Stimulated activated memory B cell treated with anti-CD40 and anti-IgM and Interleukin-4, amounts not matched to agents 10 μg/mL and 1 μg/mL and 100 μg/mL, for 72 hours (primary cell): ENCODE measurements around the gene RNF220.

Source experiments
- ATAC-seq: fragments of 150-1000 bp; cut with Tn5 transposase; 2 replicates; pipeline ENCODE4 v1.10.0; 2021
- H3K27ac Mint-ChIP-seq: one replicate; pipeline ENCODE4 v1.8.0; 2022; ENCODE audit warnings: mild to moderate bottlenecking, mixed read lengths
- H3K27me3 Mint-ChIP-seq: one replicate; pipeline ENCODE4 v1.8.0; 2022; ENCODE audit warnings: mixed read lengths
- H3K36me3 Mint-ChIP-seq: one replicate; pipeline ENCODE4 v1.8.0; 2022; ENCODE audit warnings: mixed read lengths
- H3K4me1 Mint-ChIP-seq: one replicate; pipeline ENCODE4 v1.8.0; 2022; ENCODE audit warnings: mixed read lengths
- H3K4me3 Mint-ChIP-seq: one replicate; pipeline ENCODE4 v1.8.0; 2022; ENCODE audit warnings: mild to moderate bottlenecking, moderate library complexity, mixed read lengths
- H3K9me3 Mint-ChIP-seq: one replicate; pipeline ENCODE4 v1.8.0; 2022; ENCODE audit warnings: mixed read lengths

Gene RNF220

DNA sequence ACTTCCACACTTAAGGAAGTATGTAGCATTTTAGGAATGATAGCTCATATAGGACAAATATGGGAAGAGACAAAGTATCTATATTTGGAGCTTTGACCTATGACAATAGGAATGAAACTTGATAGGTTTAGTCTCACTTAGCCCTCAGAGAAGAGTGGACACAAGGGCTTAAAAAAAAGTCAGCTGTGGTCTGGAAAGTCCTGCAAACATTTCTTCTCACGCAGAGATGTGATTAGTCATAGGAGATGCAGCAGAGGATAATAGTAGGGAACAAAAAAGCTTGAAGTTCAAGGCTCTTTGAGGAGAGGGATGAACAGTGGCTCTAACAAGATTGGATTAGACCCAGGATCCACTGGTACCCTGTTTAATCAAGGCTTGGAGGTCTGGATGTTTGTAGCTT lies 14.8 kb upstream of the RNF220 start:
- Mint-ChIP-seq H3K9me3 (no peaks in the 10 kb centered on the region), H3K27ac (no peak overlapping the region), H3K4me3 (no peak overlapping the region), H3K4me1 (no peaks in the 10 kb centered on the region), H3K27me3 (peaks cover 24% of the 10 kb centered on the region), H3K36me3 (no peaks in the 10 kb centered on the region)
- ATAC-seq: no peak

DNA sequence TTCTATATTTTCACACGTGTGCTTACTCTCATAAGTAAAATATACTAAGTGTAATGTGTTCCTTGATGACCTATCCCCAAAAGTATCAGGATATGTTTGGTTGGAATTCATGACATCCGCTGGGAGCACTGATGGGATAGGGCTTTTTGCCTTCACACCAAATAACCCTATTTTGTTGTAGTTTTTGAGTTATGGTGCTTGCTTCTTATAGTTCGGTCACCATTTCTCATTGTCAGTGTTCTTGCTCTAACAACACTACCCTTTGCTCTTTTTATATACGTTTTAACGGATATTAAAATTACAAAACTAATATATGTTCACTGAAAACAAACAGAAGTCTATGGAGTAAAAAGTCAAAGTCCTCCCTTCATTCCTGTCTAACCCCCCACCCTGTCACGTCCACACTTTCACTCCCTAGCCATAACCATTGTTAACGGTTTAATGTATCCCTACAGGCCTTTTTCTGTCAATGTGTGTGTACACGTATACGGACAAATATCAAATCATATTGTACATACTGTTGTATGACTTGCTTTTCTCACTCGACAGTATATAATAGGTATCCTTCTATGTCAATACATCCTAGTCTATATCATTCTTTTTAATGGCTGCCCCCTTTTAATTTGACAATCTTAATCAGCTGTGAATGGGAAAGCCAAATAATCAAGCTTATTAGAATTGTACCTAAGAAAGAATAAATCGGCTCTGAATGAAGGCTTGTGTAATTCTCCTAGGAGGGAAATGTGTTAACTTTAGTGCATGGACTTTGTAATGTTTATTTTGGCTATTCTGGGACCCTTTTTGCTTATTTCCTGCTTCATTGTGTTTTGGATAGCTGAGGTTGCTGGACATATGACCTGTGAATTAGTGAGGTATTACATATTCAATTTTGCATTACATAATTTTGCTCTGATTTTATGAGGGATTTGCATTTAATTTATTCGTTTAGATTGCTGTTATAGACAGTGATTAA lies 3.5 kb upstream of the RNF220 start:
- Mint-ChIP-seq H3K27me3 (peaks cover 41% of the 10 kb centered on the region), H3K4me3 (no peak overlapping the region), H3K36me3 (no peaks in the 10 kb centered on the region), H3K27ac (no peak overlapping the region), H3K9me3 (peaks cover 3% of the 10 kb centered on the region), H3K4me1 (peaks cover 19% of the 10 kb centered on the region)
- ATAC-seq: no peak

DNA sequence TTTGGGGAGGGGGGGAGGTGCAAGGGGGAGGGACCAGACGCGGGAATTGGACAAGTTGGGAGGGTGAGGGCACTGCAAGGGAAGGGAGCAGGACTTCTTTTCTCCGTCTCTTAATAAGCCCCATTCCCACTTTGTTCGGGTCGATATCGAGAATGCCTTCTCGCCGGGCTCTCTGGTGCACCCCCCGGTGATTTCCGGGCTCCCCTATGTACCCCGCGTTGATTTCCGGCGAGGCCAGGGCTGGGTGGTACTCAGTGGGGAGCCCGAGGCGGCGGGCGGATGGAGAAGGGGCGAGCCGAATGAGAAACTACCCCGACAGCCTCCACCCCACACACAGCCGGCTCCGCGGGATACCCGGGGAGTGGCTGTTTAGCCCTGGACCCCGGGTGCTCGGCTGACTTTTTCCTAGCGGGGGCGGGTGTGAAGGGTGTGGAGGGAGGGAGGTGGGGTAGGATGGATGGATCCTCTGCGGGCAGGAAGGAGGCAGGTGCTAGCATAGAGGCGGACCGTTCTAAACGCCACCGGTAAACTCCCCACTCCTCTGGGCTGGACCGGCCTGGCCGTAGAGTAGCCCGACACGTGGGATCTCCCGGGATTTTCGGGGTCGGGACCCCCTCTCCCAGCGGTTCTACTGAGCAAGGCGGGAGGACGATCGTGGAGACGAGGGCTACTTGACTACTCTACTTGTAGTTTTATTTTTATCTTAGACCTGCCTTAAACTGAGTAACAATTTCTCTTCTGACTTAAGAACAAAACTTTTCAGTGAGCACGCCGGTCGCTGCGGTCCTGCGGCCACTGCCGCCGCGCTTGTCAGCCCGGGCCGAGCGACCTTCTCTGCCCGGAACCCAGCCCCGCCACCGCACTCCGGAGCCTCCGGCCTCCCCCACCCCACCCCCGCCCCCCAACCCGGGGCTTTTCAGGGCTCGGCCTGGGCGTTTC lies 1.0 kb downstream of the RNF220 start:
- no peaks in the 10 kb centered on the region for H3K9me3 Mint-ChIP-seq
- H3K27ac Mint-ChIP-seq: peak overlapping the region; percentile 40
- H3K36me3 Mint-ChIP-seq: no peaks in the 10 kb centered on the region
- peak; percentile 64 for ATAC-seq
- peaks cover 44% of the 10 kb centered on the region for H3K4me1 Mint-ChIP-seq
- peak overlapping the region; percentile 86 for H3K4me3 Mint-ChIP-seq
- H3K27me3 Mint-ChIP-seq: peaks cover 24% of the 10 kb centered on the region

DNA sequence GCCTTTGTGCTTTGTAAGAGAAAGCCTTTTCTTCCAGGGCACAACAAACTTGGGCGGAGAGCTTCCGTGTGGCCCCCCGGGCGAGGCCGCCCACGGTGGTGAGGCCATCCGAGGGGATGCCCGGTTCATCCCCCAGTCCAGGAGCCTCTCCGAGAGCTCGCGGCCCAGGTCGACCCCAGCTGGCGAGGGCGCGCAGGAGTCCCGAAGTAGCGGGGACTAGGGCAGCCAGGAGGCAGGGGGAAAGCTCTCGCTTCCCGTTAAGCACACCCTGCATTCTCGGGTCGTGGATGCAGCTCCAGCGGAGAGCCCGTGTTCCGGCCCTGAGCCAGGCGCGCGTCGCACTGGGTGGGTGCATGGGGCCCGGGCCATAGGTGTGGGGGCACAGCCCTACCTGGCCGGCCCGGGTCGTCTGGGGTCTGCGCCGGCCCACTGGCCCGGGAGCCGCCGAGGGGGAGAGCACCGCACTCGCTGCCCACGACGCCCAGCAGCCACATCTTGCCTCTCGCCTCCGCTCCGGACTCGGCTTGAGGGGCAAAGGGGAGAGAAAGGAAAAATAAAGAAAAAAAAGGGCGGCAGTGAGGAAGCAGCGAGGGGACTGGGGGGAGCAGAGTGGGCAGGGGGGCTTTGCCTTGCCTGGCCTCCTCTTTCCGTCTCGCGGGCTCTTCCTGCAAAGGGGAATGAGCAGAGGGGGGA lies 1.8 kb downstream of the RNF220 start:
- peak overlapping the region; percentile 40 for H3K27ac Mint-ChIP-seq
- peak overlapping the region; percentile 86 for H3K4me3 Mint-ChIP-seq
- H3K36me3 Mint-ChIP-seq: no peaks in the 10 kb centered on the region
- H3K4me1 Mint-ChIP-seq: peaks cover 44% of the 10 kb centered on the region
- H3K27me3 Mint-ChIP-seq: peaks cover 15% of the 10 kb centered on the region
- ATAC-seq: peak; percentile 49
- no peaks in the 10 kb centered on the region for H3K9me3 Mint-ChIP-seq

DNA sequence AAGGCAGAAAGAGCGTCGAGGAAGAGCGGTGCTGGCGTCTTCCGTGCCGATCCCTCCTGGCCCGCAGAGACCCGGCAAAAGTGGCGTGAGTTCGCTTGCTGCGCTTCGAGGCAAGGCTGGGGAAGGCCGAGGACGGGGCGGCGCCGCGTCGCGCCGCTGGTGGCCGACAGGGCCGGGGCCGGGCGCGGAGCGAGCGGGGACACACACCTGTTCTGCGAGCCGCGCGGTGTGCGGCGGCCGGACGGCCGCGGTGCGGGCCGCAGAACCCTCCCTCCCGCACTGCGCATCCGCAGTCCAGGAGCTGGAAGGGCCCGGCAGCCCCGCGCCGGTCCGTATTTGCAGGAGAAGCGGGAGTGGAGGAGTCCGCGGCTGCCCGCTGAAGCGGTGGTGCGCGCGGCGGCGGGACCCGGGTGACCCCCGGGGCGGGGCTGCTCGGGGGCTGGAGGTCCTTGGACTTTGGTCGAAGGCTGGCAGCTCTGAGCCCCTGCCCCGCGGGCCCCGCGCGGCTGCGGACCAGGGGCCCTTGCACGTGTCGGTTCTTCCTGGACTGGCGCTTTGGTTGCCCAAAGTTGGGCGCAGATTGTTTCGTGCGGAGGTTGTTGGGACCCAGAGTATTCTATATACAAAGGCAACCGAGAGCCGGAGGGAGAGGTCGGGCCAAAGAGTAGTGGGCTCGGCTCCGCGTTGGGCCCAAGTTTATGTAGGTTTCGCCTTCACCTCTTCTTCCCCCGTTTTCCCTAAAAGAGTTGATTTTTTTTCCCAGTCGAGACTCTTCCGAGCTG lies 2.6 kb downstream of the RNF220 start:
- H3K9me3 Mint-ChIP-seq: no peaks in the 10 kb centered on the region
- peaks cover 44% of the 10 kb centered on the region for H3K4me1 Mint-ChIP-seq
- peaks cover 8% of the 10 kb centered on the region for H3K27me3 Mint-ChIP-seq
- H3K27ac Mint-ChIP-seq: peak overlapping the region; percentile 40
- ATAC-seq: no peak
- no peaks in the 10 kb centered on the region for H3K36me3 Mint-ChIP-seq
- H3K4me3 Mint-ChIP-seq: peak overlapping the region; percentile 86

DNA sequence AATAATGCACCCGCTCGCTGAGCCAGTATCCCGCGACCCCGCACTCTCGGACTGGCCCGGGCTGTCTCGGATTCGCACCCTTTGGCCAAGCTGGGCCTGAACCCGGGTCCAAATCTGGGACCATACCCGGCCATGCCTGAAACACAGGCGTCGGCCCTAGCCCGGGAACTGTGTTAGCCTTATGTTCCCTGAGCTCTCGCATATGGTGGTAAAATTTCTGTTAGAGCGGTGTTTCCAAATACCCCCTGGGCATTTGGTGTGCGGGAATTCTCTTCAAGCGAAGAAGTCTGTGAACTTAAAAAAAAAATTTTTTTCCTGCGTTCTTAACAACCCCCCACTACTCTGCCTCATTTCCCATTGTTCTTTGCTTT lies 3.1 kb downstream of the RNF220 start:
- Mint-ChIP-seq H3K9me3 (no peaks in the 10 kb centered on the region), H3K27ac (no peak overlapping the region), H3K4me3 (peak overlapping the region; percentile 35), H3K27me3 (peaks cover 2% of the 10 kb centered on the region), H3K4me1 (peaks cover 44% of the 10 kb centered on the region), H3K36me3 (no peaks in the 10 kb centered on the region)
- no peak for ATAC-seq

DNA sequence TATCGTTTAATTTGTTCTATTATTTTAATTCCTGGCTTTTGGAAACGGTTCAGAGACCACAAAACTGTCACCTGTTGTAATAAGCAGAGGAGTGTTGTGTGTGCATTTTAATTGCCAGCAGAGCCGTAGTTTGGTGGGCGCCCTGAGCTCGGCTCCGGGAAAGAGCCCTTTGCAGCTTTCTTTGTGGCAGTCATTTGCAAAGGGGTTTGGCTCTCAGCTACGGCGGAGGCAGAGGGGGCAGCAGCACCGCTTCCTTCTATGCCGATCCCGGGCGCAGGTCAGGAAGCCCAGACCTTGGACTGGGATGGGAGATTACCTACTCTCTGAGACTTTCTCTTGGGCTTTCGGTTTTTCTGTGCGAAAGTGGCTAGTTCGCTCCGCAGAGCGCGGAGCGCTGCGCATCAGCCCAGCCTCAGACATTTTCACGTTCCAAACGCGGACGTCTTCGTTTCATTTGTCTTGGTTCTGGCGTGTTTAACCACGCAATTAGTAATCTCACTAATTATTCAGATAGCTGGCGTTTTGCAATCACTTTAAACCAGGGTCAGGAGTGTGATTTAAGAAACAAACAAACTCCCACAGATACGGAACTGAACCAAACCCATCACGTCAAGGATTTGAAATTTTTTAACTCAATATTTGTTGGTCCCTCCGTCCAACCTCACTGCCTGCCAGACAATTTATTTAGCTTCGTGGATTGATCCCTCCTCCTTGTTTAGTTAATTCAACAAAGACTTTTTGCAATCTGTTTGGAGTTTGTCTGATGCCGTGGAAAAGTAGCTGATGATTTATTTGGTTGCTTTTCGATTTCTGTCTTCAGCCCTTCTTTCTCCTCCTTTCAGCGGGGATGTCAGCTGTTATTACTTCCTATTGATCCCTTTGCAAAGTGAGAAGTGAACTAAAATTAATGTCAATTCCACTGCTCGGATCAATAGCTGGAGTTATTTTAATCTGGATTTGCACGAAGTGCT lies 3.9 kb downstream of the RNF220 start:
- no peaks in the 10 kb centered on the region for H3K36me3 Mint-ChIP-seq
- H3K27ac Mint-ChIP-seq: no peak overlapping the region
- H3K27me3 Mint-ChIP-seq: no peaks in the 10 kb centered on the region
- H3K9me3 Mint-ChIP-seq: no peaks in the 10 kb centered on the region
- peaks cover 44% of the 10 kb centered on the region for H3K4me1 Mint-ChIP-seq
- H3K4me3 Mint-ChIP-seq: peak overlapping the region; percentile 60
- ATAC-seq: no peak

DNA sequence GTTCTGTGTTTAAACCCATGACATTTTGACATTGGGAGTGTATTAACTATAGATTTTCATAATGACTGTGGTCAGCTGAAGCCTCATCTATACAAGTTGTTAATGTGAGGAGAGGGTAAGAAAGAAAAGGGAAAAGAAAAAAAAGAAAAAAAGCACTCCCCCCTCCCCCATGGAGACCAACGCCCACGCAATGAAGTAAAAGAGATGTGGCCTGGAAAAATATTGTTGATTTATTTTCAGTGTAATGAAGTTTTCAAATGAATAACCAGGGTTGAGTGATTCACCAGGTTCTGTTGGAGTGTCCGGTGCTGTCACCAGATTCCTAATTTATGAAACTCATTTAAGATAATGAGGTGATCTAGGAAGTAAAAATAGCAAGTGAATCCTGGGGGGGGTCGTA lies 4.7 kb downstream of the RNF220 start:
- Mint-ChIP-seq H3K27ac (no peak overlapping the region), H3K4me1 (peaks cover 43% of the 10 kb centered on the region)

DNA sequence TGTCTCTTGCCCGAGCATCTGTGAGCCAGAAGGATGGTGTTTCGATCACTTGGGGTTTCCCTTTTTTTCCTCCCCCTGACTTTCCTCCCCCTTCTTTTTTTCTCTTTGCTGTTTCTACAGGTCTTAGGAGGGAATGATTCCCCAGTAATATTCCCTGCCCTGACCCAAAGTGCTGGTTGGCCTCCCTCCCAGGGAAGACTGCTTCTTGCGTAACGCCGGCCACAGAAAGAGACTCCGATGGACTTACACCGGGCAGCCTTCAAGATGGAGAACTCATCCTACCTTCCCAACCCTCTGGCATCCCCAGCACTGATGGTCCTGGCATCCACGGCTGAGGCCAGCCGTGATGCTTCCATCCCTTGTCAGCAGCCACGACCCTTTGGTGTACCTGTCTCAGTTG lies 6.8 kb downstream of the RNF220 start:
- peaks cover 22% of the 10 kb centered on the region for H3K4me1 Mint-ChIP-seq
- peaks cover 10% of the 10 kb centered on the region for H3K27me3 Mint-ChIP-seq

More for the DNA sequence above, 4.7 kb downstream of the RNF220 start:
- Mint-ChIP-seq H3K9me3 (no peaks in the 10 kb centered on the region), H3K36me3 (no peaks in the 10 kb centered on the region), H3K4me3 (no peak overlapping the region), H3K27me3 (no peaks in the 10 kb centered on the region)
- ATAC-seq: no peak

DNA sequence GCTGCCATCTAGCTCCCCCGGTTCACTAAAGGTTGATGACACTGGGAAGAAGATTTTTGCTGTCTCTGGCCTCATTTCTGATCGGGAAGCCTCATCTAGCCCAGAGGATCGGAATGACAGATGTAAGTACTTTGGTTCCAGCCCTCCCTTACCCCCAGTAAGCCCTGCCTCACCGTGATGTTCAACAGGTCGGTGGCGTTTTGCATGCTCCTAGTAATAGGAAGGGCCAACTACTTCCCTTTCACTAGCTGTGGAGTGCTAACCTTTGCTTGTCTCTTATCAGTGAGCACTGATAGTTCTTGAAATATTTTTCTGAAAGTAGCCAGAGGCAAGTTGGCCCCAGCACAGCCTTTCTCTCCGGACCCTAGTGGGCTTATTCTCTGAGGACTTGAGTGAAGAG lies 7.5 kb downstream of the RNF220 start:
- Mint-ChIP-seq H3K27ac (no peak overlapping the region), H3K4me1 (peaks cover 18% of the 10 kb centered on the region), H3K9me3 (no peaks in the 10 kb centered on the region), H3K4me3 (no peak overlapping the region), H3K36me3 (no peaks in the 10 kb centered on the region), H3K27me3 (peaks cover 17% of the 10 kb centered on the region)
- no peak for ATAC-seq

More for the DNA sequence above, 6.8 kb downstream of the RNF220 start:
- H3K36me3 Mint-ChIP-seq: no peaks in the 10 kb centered on the region
- no peak overlapping the region for H3K27ac Mint-ChIP-seq
- ATAC-seq: no peak
- no peak overlapping the region for H3K4me3 Mint-ChIP-seq
- no peaks in the 10 kb centered on the region for H3K9me3 Mint-ChIP-seq

DNA sequence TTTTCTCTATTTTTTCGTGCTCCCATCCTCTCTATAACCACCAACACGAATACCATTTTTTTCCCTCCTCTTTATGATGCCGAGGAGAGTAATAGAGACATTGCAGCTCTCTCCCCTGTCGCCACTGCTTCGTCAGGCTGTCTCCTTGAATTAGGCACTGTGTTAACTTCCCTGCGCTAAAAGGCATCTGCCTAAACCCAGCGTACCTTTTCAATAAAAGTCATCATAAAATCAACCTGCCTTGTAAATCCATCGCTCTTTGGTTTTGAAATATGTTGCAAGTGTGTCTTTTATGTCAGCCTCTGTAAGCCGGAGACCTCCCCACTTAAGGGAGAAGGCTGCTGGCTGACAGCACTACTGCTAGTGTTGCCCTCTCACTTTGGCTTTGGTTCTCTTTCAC lies 8.7 kb downstream of the RNF220 start:
- H3K36me3 Mint-ChIP-seq: no peaks in the 10 kb centered on the region
- no peak for ATAC-seq
- H3K4me3 Mint-ChIP-seq: no peak overlapping the region
- H3K9me3 Mint-ChIP-seq: no peaks in the 10 kb centered on the region
- H3K27me3 Mint-ChIP-seq: peaks cover 26% of the 10 kb centered on the region
- H3K4me1 Mint-ChIP-seq: peaks cover 9% of the 10 kb centered on the region
- H3K27ac Mint-ChIP-seq: no peak overlapping the region

DNA sequence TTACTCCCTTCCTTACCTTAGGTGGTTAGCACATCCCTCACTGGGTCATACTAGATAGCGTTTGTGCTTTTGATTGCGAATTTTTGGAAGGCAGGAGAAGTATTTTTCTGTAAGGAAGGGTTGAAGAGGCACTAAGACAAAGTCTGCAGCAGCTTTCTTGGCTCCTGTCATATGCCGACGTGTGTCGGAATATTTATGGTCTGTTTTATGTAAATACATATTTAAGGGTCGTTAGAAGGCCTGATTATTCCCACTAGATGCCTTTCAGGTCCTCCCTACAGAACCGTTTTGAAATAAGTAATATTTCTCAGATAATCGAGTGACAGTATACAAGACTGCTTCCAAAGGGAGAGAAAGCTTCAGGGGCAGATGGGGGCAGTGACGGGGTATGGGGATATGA lies 10.0 kb downstream of the RNF220 start:
- Mint-ChIP-seq H3K4me3 (no peak overlapping the region), H3K9me3 (no peaks in the 10 kb centered on the region), H3K27me3 (peaks cover 27% of the 10 kb centered on the region), H3K27ac (no peak overlapping the region), H3K36me3 (no peaks in the 10 kb centered on the region), H3K4me1 (no peaks in the 10 kb centered on the region)
- ATAC-seq: no peak

DNA sequence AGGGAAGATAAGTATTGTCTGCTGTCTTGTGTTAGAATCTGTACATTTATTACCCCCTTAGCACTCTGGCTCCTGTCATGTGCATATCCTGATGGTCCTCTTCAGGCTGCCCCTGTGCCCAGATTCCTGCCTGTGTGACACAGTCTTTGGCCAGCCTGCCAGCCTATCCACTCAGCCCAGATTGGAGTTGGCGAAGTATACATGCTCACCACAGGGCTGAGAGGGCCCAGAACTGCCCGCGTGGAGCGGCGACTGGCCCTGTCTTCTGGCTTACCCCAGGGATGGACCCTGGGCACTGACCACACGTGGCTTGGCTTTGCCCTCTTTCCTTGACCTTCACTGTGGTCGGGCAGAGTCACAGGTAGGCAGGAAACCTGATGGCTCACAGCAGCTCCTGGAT lies 11.4 kb downstream of the RNF220 start:
- H3K4me1 Mint-ChIP-seq: no peaks in the 10 kb centered on the region
- peaks cover 41% of the 10 kb centered on the region for H3K27me3 Mint-ChIP-seq
- no peaks in the 10 kb centered on the region for H3K36me3 Mint-ChIP-seq
- no peak for ATAC-seq
- H3K4me3 Mint-ChIP-seq: no peak overlapping the region
- H3K27ac Mint-ChIP-seq: no peak overlapping the region
- H3K9me3 Mint-ChIP-seq: no peaks in the 10 kb centered on the region
